ENCODE results near the gene KDM2B. TPM values are rescaled to one million over a fixed set of nuclear protein-coding genes. Genes with fewer than 3 reads are reported as not detected.
"Not testable (repeated sequence)": the region's sequence is repeated elsewhere in the genome, so short reads cannot be mapped to it uniquely, and the experiment has no call there.

The KDM2B gene
- total RNA-seq, 1 donor from 2014 or later = 79.2 TPM

GRCh38 chr12:121494093-121494787 lies 86.6 kb downstream of the KDM2B start:
- peak; percentile 63 for DNase-seq (ENCODE audit: low read depth, low spot score)
- TF ChIP-seq CTCF (conservative IDR thresholded peaks at IDR 0.05) = peak; percentile 77
- no peak overlapping the region for H3K27ac Mint-ChIP-seq (ENCODE audit: unreplicated experiment)

GRCh38 chr12:121490401-121491281 lies 90.2 kb downstream of the KDM2B start:
- Mint-ChIP-seq H3K27ac (ENCODE audit: unreplicated experiment) (peak overlapping the region; percentile 29), H3K4me3 (no peak overlapping the region)

More at GRCh38 chr12:121494093-121494787, 86.6 kb downstream of the KDM2B start:
- H3K4me1 Mint-ChIP-seq = peaks cover 12% of the 10 kb centered on the region
- H3K27me3 Mint-ChIP-seq (ENCODE audit: low read depth) = no peaks in the 10 kb centered on the region
- H3K9me3 Mint-ChIP-seq = no peaks in the 10 kb centered on the region
- no peaks in the 10 kb centered on the region for H3K36me3 Mint-ChIP-seq (ENCODE audit: low read depth)
- no peak overlapping the region for H3K4me3 Mint-ChIP-seq

GRCh38 chr12:121489874-121490273 lies 90.9 kb downstream of the KDM2B start:
- Mint-ChIP-seq H3K4me3 (no peak overlapping the region), H3K9me3 (no peaks in the 10 kb centered on the region), H3K27ac (ENCODE audit: unreplicated experiment) (no peak overlapping the region), H3K27me3 (ENCODE audit: low read depth) (no peaks in the 10 kb centered on the region), H3K4me1 (peaks cover 17% of the 10 kb centered on the region), H3K36me3 (ENCODE audit: low read depth) (no peaks in the 10 kb centered on the region)
- no peak for DNase-seq (ENCODE audit: low read depth, low spot score)
- no peak for TF ChIP-seq CTCF (conservative IDR thresholded peaks at IDR 0.05)

More at GRCh38 chr12:121490401-121491281, 90.2 kb downstream of the KDM2B start:
- Mint-ChIP-seq H3K4me1 (peaks cover 17% of the 10 kb centered on the region), H3K9me3 (no peaks in the 10 kb centered on the region), H3K36me3 (ENCODE audit: low read depth) (no peaks in the 10 kb centered on the region), H3K27me3 (ENCODE audit: low read depth) (no peaks in the 10 kb centered on the region)
- DNase-seq (ENCODE audit: low read depth, low spot score) = no peak
- TF ChIP-seq CTCF (conservative IDR thresholded peaks at IDR 0.05) = no peak

- no peak overlapping the region for H3K4me3 Mint-ChIP-seq
- no peak for DNase-seq (ENCODE audit: low read depth, low spot score)
- peaks cover 5% of the 10 kb centered on the region for H3K4me1 Mint-ChIP-seq
- peaks cover 2% of the 10 kb centered on the region for H3K36me3 Mint-ChIP-seq (ENCODE audit: low read depth)
- no peaks in the 10 kb centered on the region for H3K9me3 Mint-ChIP-seq
- no peaks in the 10 kb centered on the region for H3K27me3 Mint-ChIP-seq (ENCODE audit: low read depth)
- H3K27ac Mint-ChIP-seq (ENCODE audit: unreplicated experiment) = no peak overlapping the region
- TF ChIP-seq CTCF (conservative IDR thresholded peaks at IDR 0.05) = no peak
Observed at GRCh38 chr12:121484967-121485366, 95.9 kb downstream of the KDM2B start.

- H3K4me1 Mint-ChIP-seq; H3K4me3 Mint-ChIP-seq; H3K27me3 Mint-ChIP-seq (ENCODE audit: low read depth); H3K9me3 Mint-ChIP-seq; H3K27ac Mint-ChIP-seq (ENCODE audit: unreplicated experiment); H3K36me3 Mint-ChIP-seq (ENCODE audit: low read depth); DNase-seq (ENCODE audit: low read depth, low spot score): not testable (repeated sequence)
Observed at GRCh38 chr12:121484564-121484963, 96.3 kb downstream of the KDM2B start.

- Mint-ChIP-seq H3K27ac (ENCODE audit: unreplicated experiment) (no peak overlapping the region), H3K4me3 (no peak overlapping the region), H3K27me3 (ENCODE audit: low read depth) (no peaks in the 10 kb centered on the region), H3K9me3 (no peaks in the 10 kb centered on the region), H3K36me3 (ENCODE audit: low read depth) (peaks cover 2% of the 10 kb centered on the region), H3K4me1 (peaks cover 6% of the 10 kb centered on the region)
- no peak for DNase-seq (ENCODE audit: low read depth, low spot score)
- no peak for TF ChIP-seq CTCF (conservative IDR thresholded peaks at IDR 0.05)
Observed at GRCh38 chr12:121483949-121484348, 96.9 kb downstream of the KDM2B start.

Measured in neural crest cell (in vitro differentiated cells).